T-helper 2 cell treated with Interferon-gamma antibody and Interleukin-4, amounts not matched to agents 100 ng/mL and 5 ng/mL, for 36 hours (primary cell): ENCODE data around the gene PRSS56. TPM values are rescaled to one million over a fixed set of nuclear protein-coding genes. Genes with fewer than 3 reads are reported as not detected.

Source experiments
- intact Hi-C: fragments of 100-400 bp; cut with micrococcal nuclease; formaldehyde crosslinking; loops from one replicate; pipeline ENCODE4 v1.15.1; 2023
- total RNA-seq: library from RNA; stranded (reverse); gene quantifications from 2 replicates; pipeline ENCODE4 v1.2.3, GENCODE V29; 2022

PRSS56 gene
- total RNA-seq, 1 donor from 2014 or later: not detected

- intact Hi-C loops: no loop called here
Observed at GRCh38 chr2:232486558-232487384, 33.4 kb upstream of the PRSS56 start.

GRCh38 chr2:232487385-232488096 is 32.6 kb upstream of the PRSS56 start, which contains the start of gene ECEL1:
ECEL1 (minus strand) TSS chr2:232487834; CDS start chr2:232486653, 1,181 bp downstream.
- intact Hi-C loops: no loop called here

DNA sequence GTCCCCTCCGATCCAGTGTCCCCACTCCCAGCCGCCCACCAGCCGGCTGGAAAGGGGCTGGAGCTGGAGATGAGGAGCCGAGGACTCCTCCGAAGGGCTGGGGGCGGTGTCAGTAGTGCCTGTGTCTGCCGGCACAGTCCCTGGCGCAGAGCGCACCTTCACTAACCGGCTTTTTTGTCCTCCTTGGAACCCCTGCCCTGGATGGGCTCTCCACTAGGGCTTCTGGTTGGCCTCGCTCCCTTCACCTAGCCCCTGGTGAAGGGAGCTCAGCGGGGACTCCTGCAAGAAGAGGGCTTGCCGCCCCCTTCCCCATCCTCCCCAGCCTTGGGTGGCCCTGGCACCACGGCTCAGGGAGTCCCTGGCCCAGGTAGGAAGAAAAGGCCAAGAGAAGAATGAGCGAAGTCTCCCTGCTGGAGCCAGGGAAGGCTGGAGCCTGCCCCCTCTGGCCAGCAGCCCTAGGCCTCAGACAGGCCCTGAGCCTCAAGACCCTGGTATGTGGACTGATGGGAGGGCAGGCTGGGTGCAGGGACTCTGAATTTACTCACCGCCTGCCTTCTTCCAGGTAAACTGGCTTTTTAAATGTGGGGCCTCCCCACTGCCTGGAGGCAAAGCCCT is 32.0 kb upstream of the PRSS56 start:
- intact Hi-C loops: no loop called here

GRCh38 chr2:232488721-232489300 is 31.4 kb upstream of the PRSS56 start:
- intact Hi-C loops: no loop called here

DNA sequence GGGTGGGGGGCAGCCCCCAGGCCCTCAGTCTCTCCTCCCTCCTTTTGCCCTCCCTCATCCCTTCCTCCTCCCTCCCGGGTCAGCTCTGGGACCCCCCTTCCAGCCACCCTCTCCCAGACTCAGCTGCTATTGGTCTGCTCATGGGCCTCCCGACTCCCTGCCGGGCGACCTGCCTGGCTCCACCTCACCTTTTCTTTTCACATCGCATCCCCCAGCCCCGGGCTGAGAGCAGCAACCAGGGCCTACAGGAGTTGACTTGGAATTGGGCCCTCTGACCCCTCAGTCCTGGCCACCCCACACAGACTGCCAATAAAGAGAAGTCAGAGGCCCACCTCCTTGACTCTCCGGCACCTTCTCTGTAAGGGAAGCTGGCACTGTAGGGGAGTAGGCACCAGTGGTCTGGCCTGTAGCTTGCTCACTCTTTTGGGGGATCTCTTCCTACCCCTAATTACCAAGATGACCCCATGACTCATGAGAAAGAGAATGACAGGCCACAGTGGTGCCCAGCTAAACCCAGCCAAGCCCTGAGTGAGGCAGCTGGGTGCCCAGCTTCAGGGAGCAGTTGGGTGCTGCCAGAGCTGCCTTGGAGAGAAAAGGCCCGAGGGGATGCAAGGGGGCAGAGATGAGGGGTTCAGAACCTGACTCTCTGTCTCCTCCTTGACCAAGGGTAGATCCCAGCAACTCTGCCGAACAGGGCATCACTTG is 30.5 kb upstream of the PRSS56 start:
- intact Hi-C loops: no loop called here

DNA sequence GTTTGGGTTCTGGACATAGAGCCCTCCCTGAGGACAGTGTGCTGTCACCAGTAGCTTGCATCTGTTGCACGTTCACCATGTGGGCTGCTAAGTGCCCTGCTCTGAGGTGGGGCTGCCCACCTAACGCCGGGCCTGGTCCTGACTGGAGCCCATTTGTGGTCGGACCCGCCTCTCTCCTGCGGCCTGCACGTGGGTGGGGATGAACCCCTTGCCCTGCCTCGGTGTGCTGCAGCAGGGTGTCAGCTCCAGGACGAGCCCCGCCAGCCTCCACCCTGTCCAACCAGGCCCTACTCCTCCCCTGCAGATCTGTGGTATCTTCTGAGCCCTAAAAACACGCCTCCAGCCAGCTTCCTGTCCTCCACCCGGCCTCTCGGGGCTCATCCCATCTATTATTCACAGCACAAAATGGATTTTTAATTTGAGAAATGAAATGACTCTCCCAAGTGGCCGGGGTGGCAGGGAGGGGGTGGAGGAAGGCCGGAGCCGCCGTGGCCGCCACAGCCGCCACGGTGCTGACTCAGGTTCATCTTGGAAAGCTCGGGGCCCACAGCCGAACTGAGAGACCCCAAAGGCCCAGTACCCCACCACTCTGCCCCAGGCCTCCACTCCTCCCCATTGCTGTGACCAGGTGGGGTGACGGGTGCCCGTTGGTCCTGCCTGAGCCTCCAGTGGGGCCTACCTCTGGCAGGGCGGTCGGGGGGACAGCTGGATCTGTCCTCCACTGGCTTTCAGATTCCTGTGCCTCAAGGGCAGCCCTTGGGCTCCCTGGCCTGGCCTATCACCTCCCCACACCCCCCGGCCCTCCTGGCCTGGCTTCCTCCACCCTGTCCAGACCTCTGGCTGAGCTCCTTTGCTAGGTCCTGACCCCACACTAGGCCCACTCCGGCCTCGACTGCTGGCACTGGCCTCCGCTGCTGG is 29.7 kb upstream of the PRSS56 start:
- intact Hi-C loops: no loop called here

GRCh38 chr2:232491139-232491780 is 28.9 kb upstream of the PRSS56 start:
- intact Hi-C loops: no loop called here

- intact Hi-C loops: no loop called here
Observed at GRCh38 chr2:232492236-232492848, 27.8 kb upstream of the PRSS56 start.

- intact Hi-C loops: no loop called here
Observed at GRCh38 chr2:232492963-232493700, 27.1 kb upstream of the PRSS56 start.

- intact Hi-C loops: no loop called here
Observed at GRCh38 chr2:232493701-232494474, 26.3 kb upstream of the PRSS56 start.

- intact Hi-C loops: no loop called here
Observed at GRCh38 chr2:232494542-232494941, 25.6 kb upstream of the PRSS56 start.

DNA sequence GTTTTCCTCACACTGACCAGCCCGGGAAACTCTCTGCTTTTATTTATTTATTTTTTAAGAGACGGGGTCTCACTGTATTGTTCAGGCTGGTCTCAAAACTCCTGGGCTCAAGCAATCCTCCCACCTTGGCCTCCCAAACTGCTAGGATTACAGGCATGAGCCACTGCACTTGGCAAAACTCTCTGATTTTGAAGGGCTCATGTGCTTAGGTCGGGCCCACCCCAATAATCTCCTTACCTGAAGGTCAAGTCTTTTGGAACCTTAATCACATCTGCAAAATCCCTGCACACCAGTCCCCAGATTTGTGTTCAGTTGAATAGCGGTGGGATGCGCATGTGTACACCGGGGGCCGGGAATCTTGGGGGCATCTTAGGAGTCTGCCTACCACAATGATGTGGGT is 24.9 kb upstream of the PRSS56 start:
- intact Hi-C loops: no loop called here

- intact Hi-C loops: no loop called here
Observed at GRCh38 chr2:232496501-232497270, 23.5 kb upstream of the PRSS56 start.

- intact Hi-C loops: no loop called here
Observed at GRCh38 chr2:232497348-232497747, 22.8 kb upstream of the PRSS56 start.

- intact Hi-C loops: no loop called here
Observed at GRCh38 chr2:232498452-232498851, 21.7 kb upstream of the PRSS56 start.

- intact Hi-C loops: no loop called here
Observed at GRCh38 chr2:232501331-232501771, 18.8 kb upstream of the PRSS56 start.
